Measurements from ENCODE around the gene VRK3.
"Not testable (repeated sequence)": the region's sequence is repeated elsewhere in the genome, so short reads cannot be mapped to it uniquely, and the experiment has no call there.

- not testable (repeated sequence) for TF ChIP-seq EP300 (conservative IDR thresholded peaks at IDR 0.05; ENCODE audit: poor library complexity, severe bottlenecking); CTCF (IDR thresholded peaks at IDR 0.05; ENCODE audit: poor library complexity, severe bottlenecking)
These were observed 65.3 kb downstream of the VRK3 start for GRCh38 chr19:49959892-49960291.

Measured in neural cell (in vitro differentiated cells).